ENCODE results near the gene RHBDF2.

RHBDF2 gene

GRCh38 chr17:76499267-76499667 is 2.0 kb downstream of the RHBDF2 start:
- DNase-seq = no peak

DNA sequence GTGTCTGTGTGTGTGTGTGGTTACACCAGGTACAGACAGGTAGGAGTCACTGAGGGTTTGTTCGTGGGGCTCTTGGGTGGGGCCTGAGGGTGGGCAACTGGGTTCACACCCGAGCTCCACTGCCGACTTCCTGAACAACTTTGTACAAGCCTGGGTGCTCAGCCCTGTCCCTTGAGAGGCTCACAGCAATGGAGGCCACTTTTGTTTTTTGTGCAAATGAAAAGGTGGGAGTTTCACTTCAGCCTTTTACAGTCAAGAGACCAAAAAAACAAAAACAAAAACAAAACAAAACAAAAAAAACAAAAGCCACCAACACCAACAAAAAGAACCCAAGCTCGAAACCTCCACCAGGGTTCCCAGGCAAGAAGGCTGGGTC is 2.4 kb downstream of the RHBDF2 start:
- peak; percentile 28 to 30 for DNase-seq

GRCh38 chr17:76497979-76498875 is 3.0 kb downstream of the RHBDF2 start:
- no peak for DNase-seq

GRCh38 chr17:76497699-76497978 is 3.6 kb downstream of the RHBDF2 start:
- DNase-seq = no peak

GRCh38 chr17:76496464-76496863 is 4.8 kb downstream of the RHBDF2 start:
- DNase-seq = no peak

DNA sequence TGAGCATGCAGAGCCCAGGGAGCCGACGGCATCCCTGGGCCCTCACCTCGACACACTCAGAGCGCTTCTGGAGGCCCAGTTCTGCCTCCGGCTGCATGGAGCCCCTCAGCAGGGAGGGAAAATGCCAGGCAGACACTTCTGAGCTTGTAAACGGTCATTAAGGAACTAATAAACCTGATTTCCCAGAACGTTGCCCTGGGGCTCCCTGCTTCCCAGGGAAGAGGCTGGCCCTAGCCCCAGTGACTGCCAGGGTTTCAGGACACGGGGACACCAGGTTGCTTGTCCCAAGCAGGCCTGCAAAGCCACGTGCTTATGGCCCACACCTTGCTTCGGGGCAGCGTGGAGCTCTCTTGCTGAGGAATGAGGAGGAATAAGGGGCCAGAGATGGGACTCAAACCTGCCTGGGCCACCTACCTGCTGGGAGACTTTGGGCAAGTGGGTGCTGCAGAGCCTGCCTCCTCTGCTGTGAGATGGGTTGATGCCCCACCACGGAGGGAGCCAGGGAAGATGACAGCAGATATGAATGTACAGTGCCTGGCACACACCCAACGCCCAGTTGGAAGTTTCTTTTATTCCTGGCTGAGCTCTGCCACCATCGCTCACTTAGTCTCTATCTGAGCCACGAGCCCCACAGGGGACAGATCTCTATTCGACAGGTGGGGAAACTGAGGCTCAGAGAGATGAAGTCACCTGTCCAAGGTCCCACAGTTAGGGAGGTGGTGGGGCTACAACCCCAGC is 5.4 kb downstream of the RHBDF2 start:
- no peak for DNase-seq

- DNase-seq = peak; percentile 36 to 56
Measured at GRCh38 chr17:76493505-76494167, 7.6 kb downstream of the RHBDF2 start.

DNA sequence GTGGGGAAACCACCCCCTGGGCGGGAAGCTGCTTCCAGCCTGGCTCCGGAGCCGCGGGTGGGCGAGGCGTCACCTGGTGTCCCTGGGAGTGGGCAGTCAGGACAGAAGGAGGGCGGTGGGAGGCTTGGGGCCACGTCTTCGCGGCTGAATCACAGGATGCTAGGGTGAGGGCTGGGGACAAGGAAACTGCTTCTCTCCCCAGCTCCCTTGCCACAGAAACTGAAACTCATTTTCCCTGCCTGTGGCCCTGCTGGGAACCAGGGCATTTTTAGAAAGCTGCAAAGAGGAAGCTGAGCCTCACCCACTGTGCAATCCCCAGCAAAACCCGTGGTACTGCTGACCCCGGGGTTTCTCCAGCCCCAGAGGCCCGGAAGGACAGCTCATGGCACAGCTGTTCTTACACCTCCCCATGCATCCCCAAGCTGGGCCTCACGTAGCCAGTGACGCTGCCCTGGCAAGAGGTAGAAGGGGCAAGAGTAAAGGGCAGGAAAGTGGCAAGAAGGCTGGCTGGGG is 8.2 kb downstream of the RHBDF2 start:
- DNase-seq = peak; percentile 72 to 85

GRCh38 chr17:76492123-76492988 is 8.9 kb downstream of the RHBDF2 start:
- DNase-seq = peak; percentile 30 to 55

- DNase-seq = no peak
Measured at GRCh38 chr17:76491271-76492122, 9.7 kb downstream of the RHBDF2 start.

DNA sequence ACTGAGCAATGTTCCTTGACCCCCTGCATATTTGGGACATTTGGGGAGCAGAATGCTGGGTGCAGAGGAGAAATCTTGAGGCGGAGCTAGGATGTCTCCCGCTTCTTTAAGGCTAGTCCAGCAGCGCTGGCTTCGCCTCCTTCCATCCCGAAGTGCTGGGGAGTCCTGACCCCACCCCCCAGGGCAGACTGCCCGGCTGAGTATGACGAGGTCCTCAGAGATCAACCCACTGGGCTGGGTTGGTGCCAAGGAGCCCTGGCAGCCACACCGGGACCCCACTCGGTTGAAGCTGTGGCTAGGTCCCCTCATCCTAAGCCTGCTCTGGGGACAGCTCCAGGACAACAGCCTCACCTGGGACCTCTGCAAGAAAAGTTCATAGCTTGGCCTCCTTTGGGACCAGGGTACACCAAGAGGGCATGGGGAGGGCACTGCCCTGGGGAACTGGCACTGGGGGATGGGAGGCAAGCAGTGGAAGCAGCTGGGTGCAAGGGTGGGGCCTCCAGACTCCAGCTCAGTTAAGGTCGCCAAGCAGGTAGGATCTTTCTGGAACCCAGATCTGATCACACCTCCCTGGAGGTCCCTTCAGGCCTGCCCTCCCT is 11.0 kb downstream of the RHBDF2 start:
- no peak for DNase-seq

GRCh38 chr17:76487451-76488192 is 13.6 kb downstream of the RHBDF2 start:
- no peak for DNase-seq

DNA sequence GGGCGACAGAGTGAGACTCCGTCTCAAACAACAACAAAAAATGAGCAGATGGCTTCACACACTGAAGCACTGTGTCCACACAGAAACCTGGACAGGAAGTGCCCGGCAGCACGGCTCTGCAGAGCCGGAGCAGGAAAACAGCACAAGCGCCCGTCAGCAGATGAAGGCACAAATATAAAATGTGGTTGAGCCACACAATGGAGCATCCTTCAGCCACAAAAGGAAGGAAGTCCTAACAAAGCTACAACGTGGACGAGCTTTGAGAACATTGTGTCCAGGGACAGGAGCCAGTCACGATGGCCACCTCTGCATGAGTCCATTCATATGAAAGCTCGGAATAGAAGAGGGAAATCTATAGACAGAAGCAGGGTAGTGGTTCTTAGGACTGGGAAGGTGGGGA is 15.7 kb downstream of the RHBDF2 start:
- no peak for DNase-seq

- no peak for DNase-seq
Measured at GRCh38 chr17:76484228-76484725, 16.9 kb downstream of the RHBDF2 start.

GRCh38 chr17:76481071-76481655 is 20.1 kb downstream of the RHBDF2 start:
- peak in 1 of 2 donors; percentile 66 for DNase-seq

DNA sequence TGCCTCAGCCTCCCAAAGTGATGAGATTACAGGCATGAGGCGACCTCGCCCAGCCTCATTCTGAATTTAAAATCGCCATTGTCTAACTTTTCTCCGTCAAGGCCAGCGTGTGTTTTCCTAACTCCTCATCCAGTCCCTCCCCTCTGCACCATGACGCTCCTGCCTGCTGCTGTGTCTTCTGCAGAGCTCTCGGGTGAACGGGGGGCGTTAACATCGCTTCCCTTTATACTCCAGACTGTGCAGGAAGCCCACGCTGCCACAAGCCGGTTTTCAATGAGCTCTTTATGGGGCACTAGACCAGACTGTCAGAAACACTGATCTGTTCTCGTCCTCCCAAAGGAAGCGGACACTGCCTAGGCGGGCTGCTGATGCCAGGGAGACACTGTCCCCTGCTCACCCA is 20.6 kb downstream of the RHBDF2 start:
- no peak for DNase-seq

- peak in 1 of 2 donors; percentile 23 for DNase-seq
Measured at GRCh38 chr17:76479515-76480060, 21.6 kb downstream of the RHBDF2 start.

DNA sequence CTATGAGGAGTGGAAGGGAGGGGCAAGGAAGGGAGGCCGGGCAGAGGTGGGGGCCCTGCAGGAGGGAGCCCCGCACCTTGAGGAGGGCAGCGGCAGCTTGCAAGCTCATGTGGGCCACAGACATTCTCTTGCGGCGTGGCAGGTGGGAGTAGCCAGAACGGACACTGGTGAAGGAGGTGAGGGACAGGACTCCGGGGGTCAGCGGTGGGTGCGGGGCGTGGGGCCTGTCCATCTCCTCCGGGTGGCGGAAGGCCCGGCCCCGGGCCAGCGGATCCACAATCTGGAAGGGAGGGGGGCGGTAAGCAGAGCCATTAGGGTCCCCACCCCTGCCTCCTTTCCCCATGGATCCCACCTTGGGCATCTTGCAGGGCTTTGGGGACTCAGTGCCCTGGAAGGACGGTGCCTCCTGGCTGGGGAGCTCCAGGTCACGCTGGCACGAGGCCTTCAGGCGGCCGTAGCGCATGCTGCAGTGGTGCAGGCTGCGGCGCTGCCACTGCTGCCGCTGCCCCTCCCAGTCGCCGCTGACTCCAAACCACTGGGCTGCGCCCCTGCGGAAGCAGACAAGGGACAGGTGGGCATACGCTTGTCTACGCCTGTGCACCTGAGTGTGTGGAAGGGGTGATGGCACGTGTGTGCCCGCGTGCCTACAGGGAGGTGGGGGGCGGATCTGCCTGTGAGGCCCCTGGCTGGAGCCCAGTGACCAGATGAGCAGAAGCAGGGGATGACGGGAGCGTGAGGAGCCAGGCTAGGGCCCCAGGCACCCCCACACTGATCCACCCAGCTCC is 22.3 kb downstream of the RHBDF2 start:
- no peak for DNase-seq

- DNase-seq = no peak
Measured at GRCh38 chr17:76478097-76478496, 23.1 kb downstream of the RHBDF2 start.

Measured in CD4-positive, alpha-beta T cell treated with Interferon alpha-2 for 1 hour (primary cell).